Measurements from ENCODE around the gene MGLL.
"Not testable (repeated sequence)": the region's sequence is repeated elsewhere in the genome, so short reads cannot be mapped to it uniquely, and the experiment has no call there.

Gene MGLL

DNA sequence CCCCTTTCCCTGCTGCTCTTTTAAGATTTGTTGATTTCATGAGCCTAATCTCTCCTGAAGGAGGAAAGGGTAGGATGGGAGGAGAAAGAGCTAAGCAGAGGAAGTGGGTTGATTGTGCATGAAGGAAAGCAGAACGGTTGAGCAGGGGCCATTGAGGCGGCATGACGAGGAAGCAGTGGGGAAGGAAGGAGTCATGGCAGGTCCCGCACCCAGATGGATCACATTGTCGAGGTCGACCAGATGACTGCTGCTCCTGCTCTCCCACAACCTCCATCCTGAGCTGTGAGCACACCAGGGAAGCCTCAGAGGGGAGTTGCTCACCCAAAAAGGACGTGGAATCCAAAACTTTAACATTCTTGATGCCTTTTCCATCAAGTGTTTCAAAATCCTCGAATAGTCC is 106.8 kb downstream of the MGLL start:
- FAIRE-seq: no peak
- no peak for DNase-seq (ENCODE audit: extremely low spot score, insufficient read length, low read depth)

DNA sequence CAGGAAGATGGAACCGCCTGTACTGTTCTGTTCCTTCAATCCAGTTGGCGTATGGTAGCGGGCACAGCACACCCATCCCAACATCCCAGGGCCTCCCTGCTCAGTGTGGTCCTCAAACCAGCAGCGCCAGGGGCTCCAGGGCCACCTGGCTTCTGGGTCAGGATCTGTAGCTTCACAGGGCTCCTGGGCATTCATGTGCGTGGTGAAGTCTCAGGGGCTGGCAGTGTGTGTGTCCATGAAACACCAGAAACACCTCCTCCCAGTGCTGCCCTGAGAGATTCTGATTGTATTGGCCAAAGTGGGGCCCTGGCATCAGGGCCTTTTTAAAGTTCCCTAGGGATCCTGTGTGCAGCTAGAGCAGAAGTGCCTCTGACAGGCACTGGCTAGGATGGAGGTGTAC is 107.4 kb downstream of the MGLL start:
- no peak for DNase-seq (ENCODE audit: extremely low spot score, insufficient read length, low read depth)

GRCh38 chr3:127714125-127714571 is 108.2 kb downstream of the MGLL start:
- no peak for FAIRE-seq
- DNase-seq (ENCODE audit: extremely low spot score, insufficient read length, low read depth): no peak

More for the DNA sequence above, 107.4 kb downstream of the MGLL start:
- FAIRE-seq: no peak

DNA sequence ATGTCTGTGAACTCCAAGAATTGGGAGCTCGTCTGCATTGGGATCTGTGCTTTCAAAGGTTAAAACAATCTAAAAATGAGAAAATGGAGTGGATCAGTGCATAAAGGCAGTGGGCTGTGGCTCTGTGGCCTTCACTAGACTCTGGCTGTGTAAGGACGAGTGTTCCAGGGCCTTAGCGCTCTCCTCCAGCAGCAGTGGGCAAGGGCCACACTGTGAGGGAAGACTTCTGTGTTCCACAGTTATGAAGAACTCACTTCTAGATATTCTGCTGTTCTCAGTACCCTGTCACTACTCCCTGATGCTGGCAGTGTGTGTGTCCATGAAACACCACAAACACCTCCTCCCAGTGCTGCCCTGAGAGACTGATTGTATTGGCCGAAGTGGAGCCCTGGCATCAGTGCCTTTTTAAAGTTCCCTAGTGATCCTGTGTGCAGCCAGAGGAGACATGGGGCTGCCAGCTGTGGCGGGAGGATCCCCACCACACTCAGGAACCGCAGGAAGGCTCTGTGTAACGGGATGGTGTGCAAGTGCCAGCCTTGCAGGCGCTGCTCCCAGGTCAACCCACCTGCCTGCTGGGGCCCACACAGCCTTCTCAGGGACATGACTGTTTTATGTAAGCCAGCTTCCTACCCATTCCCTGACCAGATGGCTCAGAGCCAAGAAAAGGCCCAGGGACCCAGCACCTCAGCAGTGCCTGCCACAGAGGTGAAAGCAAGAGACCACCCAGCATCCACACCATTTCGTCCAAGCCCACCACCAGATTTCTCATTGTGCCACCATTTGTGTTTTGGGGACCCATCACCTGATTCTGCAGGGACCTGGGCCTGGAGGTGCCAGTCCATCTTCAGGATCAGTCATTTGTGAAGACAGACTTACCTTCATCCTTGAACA is 109.2 kb downstream of the MGLL start:
- DNase-seq (ENCODE audit: extremely low spot score, insufficient read length, low read depth) (no peak), FAIRE-seq (no peak)

GRCh38 chr3:127712461-127712860 is 109.9 kb downstream of the MGLL start:
- no peak for FAIRE-seq

DNA sequence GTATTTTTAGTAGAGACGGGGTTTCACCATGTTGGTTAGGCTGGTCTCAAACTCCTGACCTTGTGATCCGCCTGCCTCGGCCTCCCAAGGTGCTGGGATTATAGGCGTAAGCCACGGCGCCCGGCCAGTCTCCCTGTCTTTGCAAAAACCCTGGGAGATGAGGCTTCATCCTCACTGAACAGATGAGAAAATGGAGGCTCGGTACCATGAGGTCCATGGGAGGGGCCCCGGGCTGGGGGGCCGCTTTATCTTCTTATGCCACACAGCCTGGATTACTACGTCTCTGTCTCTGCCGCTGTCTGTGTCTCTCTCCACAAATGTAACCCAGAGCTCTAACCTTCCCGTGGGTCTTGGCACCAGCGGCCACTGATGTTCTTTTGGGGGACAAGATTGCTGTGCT is 110.4 kb downstream of the MGLL start:
- DNase-seq (ENCODE audit: extremely low spot score, insufficient read length, low read depth) (no peak), FAIRE-seq (no peak)

More at GRCh38 chr3:127712461-127712860, 109.9 kb downstream of the MGLL start:
- no peak for DNase-seq (ENCODE audit: extremely low spot score, insufficient read length, low read depth)

GRCh38 chr3:127711021-127711695 is 111.2 kb downstream of the MGLL start:
- DNase-seq (ENCODE audit: extremely low spot score, insufficient read length, low read depth): no peak
- no peak for FAIRE-seq

DNA sequence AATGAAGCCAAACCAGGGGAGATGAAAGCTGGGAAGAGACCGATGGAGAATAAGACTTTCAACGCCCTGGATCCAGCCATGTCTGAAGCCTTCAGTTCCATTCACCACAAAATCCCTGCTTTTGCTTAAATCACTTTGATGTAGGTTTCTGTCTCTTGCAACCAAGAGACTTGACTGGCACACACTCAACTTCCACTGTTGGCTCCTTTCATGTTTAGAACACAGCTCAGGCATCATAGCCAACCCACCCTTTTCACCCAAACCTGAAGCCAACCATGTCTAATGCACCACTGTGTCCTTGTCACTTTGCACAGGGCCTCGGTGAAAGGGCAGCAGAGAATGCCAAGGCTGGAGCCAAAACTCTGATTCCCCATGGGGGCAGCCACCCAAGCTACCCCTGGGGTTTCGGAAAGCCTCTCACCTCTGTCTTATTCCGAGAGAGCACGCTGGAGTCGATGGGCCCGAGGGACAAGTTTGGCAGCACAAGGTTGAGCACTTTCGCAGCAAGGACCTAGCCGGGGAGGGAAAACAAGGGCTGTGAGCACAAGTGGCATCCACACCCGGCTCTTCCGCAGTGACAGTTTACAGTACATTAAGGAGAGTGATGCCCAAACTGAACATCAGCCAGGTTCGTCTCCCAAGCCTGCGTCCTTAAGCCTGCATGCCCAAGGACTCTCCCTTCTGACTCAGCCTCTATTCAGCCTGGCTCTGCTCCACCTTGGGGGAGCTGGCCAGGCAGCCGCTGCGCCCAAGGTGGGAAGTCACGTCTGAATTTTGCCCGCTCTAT is 112.0 kb downstream of the MGLL start:
- DNase-seq (ENCODE audit: extremely low spot score, insufficient read length, low read depth): no peak

DNA sequence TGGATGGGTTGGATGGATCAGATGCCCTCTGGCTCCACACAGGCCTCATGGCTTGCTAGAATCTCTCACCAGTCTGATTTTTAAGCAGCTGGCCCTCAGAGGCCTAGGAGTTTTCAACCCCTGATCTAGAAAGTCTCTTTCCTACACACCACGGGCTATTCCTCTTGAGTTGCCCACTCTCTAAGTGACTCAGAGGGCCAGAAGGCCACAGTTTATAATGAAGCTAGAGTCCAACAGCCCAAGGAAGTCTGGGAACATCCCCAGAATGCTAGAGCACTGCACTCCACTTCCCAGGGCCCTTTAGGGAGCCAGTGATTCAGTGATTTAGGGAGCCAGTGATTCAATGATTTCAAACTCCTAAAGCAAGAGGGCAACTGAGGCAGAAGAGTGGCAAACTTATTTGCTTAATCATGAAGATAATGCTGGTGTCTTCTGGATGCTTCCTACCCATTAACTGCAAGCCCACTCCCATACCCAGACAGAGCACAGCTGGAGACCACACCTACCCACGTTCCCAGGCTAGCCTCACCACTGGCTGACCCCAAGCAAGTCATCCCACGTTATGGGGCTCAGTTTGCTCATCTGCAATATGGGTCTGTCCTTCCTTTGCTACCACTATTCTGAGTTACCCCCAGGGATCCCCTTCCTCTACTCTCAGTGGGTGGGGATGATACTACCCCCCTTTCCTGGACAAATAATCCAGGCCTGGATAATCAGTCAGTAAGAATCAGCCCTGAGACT is 112.8 kb downstream of the MGLL start:
- FAIRE-seq (no peak), DNase-seq (ENCODE audit: extremely low spot score, insufficient read length, low read depth) (no peak)

More for the DNA sequence above, 112.0 kb downstream of the MGLL start:
- FAIRE-seq: no peak

- DNase-seq (ENCODE audit: extremely low spot score, insufficient read length, low read depth) (no peak), FAIRE-seq (no peak)
These were observed 113.5 kb downstream of the MGLL start for GRCh38 chr3:127708837-127709236.

GRCh38 chr3:127707851-127708411 is 114.4 kb downstream of the MGLL start:
- DNase-seq (ENCODE audit: extremely low spot score, insufficient read length, low read depth): no peak
- FAIRE-seq: no peak

DNA sequence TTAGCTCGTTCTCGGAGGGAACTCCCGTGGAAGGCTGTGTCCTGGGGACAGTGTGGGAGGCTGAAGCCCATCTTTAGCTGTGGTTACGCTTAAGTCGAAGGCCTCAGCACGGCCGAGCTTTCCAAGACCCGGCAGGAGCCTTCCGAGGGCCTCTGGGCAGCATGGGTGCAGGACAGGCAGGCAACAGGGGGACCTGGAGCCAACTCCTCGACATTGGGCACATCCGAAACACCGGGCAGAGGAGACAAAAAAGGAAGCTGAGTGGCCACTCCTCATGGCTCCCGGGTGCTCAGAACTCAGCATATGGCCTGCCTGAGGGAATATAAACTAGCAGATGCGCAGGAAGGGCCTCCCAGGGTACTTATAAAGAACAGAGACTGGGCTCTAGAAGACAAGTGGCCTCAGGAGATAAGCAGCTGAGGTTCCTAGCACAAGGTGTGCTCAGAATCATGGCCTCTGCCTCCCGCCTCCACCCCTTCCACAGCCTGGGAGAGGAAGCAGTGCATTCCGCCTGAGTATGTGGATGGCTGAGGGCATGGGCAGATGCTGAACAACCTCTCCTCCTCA is 115.4 kb downstream of the MGLL start:
- no peak for DNase-seq (ENCODE audit: extremely low spot score, insufficient read length, low read depth)
- FAIRE-seq: no peak

DNA sequence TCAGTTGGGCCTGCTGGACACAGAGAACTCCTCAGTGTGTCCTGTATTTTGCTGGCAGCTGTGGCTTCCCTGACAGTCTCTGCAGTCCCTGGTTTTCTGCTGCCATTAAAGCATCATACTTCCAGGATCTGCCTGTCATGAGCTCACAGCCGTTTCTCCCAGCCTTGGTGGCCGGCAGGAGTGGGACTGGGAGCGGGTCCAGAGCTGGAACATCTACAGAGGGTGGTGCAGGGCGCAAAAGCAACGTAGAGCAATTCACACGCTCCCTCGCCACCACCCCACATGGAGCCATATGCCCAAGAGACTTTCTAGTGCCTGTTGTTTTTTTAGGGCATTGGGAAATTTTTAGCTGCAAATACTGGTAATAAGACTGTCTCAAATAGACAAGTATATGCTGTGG is 116.0 kb downstream of the MGLL start:
- FAIRE-seq: no peak
- no peak for DNase-seq (ENCODE audit: extremely low spot score, insufficient read length, low read depth)

DNA sequence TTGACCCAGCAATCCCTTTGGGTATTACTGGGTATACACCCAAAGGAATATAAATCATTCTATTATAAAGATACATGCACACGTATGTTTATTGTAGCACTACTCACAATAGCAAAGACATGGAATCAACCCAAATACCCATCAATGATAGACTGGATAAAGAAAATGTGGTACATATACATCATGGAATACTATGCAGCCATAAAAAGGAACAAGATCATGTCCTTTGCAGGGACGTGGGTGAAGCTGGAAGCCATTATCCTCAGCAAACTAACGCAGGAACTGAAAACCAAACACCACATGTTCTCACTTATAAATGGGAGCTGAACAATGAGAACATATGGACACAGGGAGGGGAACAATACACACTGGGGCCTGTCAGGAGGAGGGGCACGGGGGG is 117.5 kb downstream of the MGLL start:
- not testable (repeated sequence) for DNase-seq (ENCODE audit: extremely low spot score, insufficient read length, low read depth); FAIRE-seq

- FAIRE-seq: no peak
These were observed 120.2 kb downstream of the MGLL start for GRCh38 chr3:127702151-127702578.

DNA sequence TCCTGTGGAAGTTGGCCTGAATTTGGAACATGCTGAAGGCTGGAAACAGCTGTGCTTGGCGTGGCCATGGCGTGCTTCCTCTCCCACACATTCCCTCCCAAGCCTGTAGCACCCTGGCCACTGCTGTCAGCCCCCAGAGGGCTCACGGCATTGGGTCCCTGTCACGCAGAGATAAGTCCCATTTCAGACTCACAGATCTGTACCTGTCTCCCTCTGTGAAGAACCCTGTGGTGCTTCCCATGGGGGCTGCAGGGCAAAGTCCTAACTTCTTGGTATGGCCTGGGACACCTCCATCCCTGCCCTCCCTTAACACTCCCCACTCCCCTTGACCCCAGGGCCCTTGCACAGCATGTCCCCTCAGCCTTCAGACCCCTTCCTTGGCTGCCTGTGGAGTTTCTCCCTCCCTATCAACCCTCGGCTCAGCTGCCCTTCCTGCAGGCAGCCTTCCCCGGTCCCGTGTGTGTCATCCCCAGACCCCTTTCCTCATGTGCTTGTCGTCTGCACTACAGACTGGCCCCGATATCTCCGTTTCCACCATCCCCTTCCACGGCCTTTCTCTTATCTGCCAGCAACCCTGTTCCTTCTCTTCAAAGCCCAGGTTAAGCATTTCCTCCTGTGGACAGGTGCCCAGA is 120.9 kb downstream of the MGLL start:
- DNase-seq (ENCODE audit: extremely low spot score, insufficient read length, low read depth): no peak
- FAIRE-seq: no peak

More at GRCh38 chr3:127702151-127702578, 120.2 kb downstream of the MGLL start:
- DNase-seq (ENCODE audit: extremely low spot score, insufficient read length, low read depth): no peak

DNA sequence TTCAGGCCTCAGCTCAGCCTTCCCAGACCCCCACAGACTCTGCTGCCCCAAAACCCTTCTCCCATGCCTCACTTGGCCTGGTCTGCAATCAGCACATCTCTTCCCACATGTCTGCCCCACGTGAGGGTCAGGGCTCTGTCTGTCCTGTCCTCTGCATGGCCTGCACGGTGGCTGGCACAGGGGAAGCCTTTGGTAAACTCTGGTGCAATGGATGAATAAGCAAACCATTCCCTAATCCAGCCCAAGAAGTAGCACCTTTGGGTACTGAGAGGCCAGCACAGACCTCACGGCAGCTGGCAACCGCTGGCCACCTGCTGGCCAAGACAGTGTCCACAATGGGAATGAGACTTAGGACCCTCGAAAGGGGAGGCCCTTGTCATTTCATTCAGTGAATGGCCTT is 121.9 kb downstream of the MGLL start:
- FAIRE-seq: no peak

GRCh38 chr3:127699416-127700300 is 122.7 kb downstream of the MGLL start:
- FAIRE-seq (no peak), DNase-seq (ENCODE audit: extremely low spot score, insufficient read length, low read depth) (no peak)

More for the DNA sequence above, 121.9 kb downstream of the MGLL start:
- no peak for DNase-seq (ENCODE audit: extremely low spot score, insufficient read length, low read depth)
